ENCODE measurements around the gene CXorf66.

DNA sequence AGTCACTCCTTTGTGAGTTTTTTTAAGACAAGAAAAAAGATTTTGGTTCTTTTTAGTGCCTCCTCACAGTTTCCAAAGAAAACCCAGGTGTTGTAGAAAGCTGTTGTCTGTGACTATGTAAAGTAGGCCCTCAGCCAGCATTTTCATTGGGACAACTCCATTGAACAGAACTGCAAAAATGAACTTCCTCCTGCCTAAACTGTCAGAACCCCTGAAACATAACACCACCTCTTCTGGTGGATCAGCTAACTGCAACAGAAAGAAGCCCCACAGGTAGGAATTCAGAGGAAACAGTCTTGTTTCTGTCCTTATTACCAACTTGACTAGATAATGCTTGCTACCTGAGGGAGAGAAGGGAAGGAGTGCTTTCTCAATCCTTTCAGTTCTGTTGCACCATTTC is 29.1 kb downstream of the CXorf66 start:
- TF ChIP-seq, protein P1, sequence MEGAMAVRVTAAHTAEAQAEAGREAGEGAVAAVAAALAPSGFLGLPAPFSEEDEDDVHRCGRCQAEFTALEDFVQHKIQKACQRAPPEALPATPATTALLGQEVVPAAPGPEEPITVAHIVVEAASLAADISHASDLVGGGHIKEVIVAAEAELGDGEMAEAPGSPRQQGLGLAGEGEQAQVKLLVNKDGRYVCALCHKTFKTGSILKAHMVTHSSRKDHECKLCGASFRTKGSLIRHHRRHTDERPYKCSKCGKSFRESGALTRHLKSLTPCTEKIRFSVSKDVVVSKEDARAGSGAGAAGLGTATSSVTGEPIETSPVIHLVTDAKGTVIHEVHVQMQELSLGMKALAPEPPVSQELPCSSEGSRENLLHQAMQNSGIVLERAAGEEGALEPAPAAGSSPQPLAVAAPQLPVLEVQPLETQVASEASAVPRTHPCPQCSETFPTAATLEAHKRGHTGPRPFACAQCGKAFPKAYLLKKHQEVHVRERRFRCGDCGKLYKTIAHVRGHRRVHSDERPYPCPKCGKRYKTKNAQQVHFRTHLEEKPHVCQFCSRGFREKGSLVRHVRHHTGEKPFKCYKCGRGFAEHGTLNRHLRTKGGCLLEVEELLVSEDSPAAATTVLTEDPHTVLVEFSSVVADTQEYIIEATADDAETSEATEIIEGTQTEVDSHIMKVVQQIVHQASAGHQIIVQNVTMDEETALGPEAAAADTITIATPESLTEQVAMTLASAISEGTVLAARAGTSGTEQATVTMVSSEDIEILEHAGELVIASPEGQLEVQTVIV (CRISPR knock-in tag; IDR thresholded peaks at IDR 0.05; ENCODE audit: borderline replicate concordance), result no peak
- TF ChIP-seq SMC3 (conservative IDR thresholded peaks at IDR 0.05; ENCODE audit: insufficient read depth, low read depth, low read length) (no peak), MCM2 (IDR thresholded peaks at IDR 0.05; ENCODE audit: low read depth) (no peak)

Measured in K562 (cell line).